IMR-90 (cell line): ENCODE data around the gene ZNF208. TPM values are rescaled to one million over a fixed set of nuclear protein-coding genes. Genes with fewer than 3 reads are reported as not detected.

Source experiments
- ATAC-seq: fragments of 200-7000 bp; cut with Tn5 transposase; 2 replicates; pipeline ENCODE4 v1.9.1; 2020; ENCODE audit warnings: low read depth, mild to moderate bottlenecking, moderate library complexity
- BruUV-seq: library from RNA; stranded (reverse); fragments of 400-500 nt; replicated peaks from 2 replicates; lab custom pipeline; 2021; lab: Mats Ljungman, UMichigan
- CTCF ChIA-PET: fragments of 300-600 bp; formaldehyde crosslinking; extraction: SDS; loops from one replicate; lab custom pipeline; 2021; ENCODE audit warnings: antibody characterized with exemption; lab: Yijun Ruan, JAX
- POLR2A ChIA-PET: fragments of 300-600 bp; sonication (Branson Sonifier 250); formaldehyde crosslinking; loops from one replicate; lab custom pipeline; 2022; ENCODE audit warnings: antibody characterized with exemption; ENCODE audit not compliant: unreplicated experiment; lab: Charles Lee
- DNase-seq: peaks from one replicate; pipeline ENCODE4 v3.0.0; 2013
- H2AFZ ChIP-seq: replicated peaks from 2 replicates; pipeline ENCODE3; 2013; ENCODE audit warnings: low read length, mild to moderate bottlenecking; ENCODE audit not compliant: poor library complexity
- H2AK5ac ChIP-seq: 2 replicates; pipeline ENCODE4 v1.6.1; 2013; ENCODE audit warnings: low read depth, low read length, inconsistent platforms
- H2AK9ac ChIP-seq: replicated peaks from 2 replicates; pipeline ENCODE3; 2013; ENCODE audit warnings: mild to moderate bottlenecking, low read depth, low read length, moderate library complexity; ENCODE audit not compliant: poor library complexity
- H2BK120ac ChIP-seq: 2 replicates; pipeline ENCODE4 v1.6.1; 2013; ENCODE audit warnings: low read depth, low read length, inconsistent platforms
- H2BK15ac ChIP-seq: 3 replicates; pipeline ENCODE4 v1.6.1; 2013; ENCODE audit warnings: low read depth, low read length, inconsistent platforms
- H2BK20ac ChIP-seq: 2 replicates; pipeline ENCODE4 v1.6.1; 2013; ENCODE audit warnings: low read depth, mild to moderate bottlenecking, inconsistent platforms, low read length, moderate library complexity
- H2BK5ac ChIP-seq: 2 replicates; pipeline ENCODE4 v1.6.1; 2013; ENCODE audit warnings: mild to moderate bottlenecking, low read depth, low read length, inconsistent platforms; ENCODE audit not compliant: poor library complexity, severe bottlenecking
- H3K14ac ChIP-seq: replicated peaks from 2 replicates; pipeline ENCODE4 v1.6.1; 2013; ENCODE audit warnings: low read depth, low read length, inconsistent platforms
- H3K18ac ChIP-seq: 2 replicates; pipeline ENCODE4 v1.6.1; 2013; ENCODE audit warnings: low read depth, low read length, control low read depth
- H3K23ac ChIP-seq: 2 replicates; pipeline ENCODE4 v1.6.1; 2013; ENCODE audit warnings: low read depth, low read length, inconsistent platforms
- H3K27ac ChIP-seq: 2 replicates; pipeline ENCODE4 v1.5.1; 2013; ENCODE audit warnings: mild to moderate bottlenecking, control low read depth, low read length; ENCODE audit not compliant: insufficient read depth
- H3K27me3 ChIP-seq: 2 replicates; pipeline ENCODE4 v1.6.1; 2013; ENCODE audit warnings: low read length; ENCODE audit not compliant: control insufficient read depth, insufficient read depth
- H3K36me3 ChIP-seq: 2 replicates; pipeline ENCODE4 v1.6.1; 2013; ENCODE audit warnings: low read length, mixed read lengths; ENCODE audit not compliant: control insufficient read depth, insufficient read depth
- H3K4ac ChIP-seq: 2 replicates; pipeline ENCODE4 v1.6.1; 2013; ENCODE audit warnings: low read depth, low read length, inconsistent platforms
- H3K4me1 ChIP-seq: 2 replicates; pipeline ENCODE4 v1.6.1; 2013; ENCODE audit warnings: low read length, mixed read lengths; ENCODE audit not compliant: control insufficient read depth, insufficient read depth
- H3K4me2 ChIP-seq: 2 replicates; pipeline ENCODE4 v1.6.1; 2013; ENCODE audit warnings: low read depth, mild to moderate bottlenecking, control low read depth, low read length, moderate library complexity
- H3K4me3 ChIP-seq: 2 replicates; pipeline ENCODE4 v1.5.1; 2013; ENCODE audit warnings: low read depth, mild to moderate bottlenecking, control low read depth, low read length, moderate library complexity; ENCODE audit not compliant: insufficient read depth
- H3K56ac ChIP-seq: 2 replicates; pipeline ENCODE4 v1.6.1; 2013; ENCODE audit warnings: low read length, inconsistent platforms; ENCODE audit not compliant: insufficient read depth; ENCODE audit errors: extremely low read depth
- H3K79me1 ChIP-seq, 2 experiments: 2 replicates each; pipeline ENCODE4 v1.6.1; 2013; ENCODE audit warnings: low read length in 2 of 2, inconsistent platforms in 1 of 2, low read depth in 1 of 2
- H3K9ac ChIP-seq: 2 replicates; pipeline ENCODE4 v1.6.1; 2013; ENCODE audit warnings: low read depth, low read length, control low read depth
- H3K9me1 ChIP-seq: 2 replicates; pipeline ENCODE4 v1.6.1; 2013; ENCODE audit warnings: low read length, inconsistent platforms; ENCODE audit not compliant: insufficient read depth
- H3K9me3 ChIP-seq: 2 replicates; pipeline ENCODE4 v1.6.1; 2013; ENCODE audit warnings: low read length; ENCODE audit not compliant: control insufficient read depth, insufficient read depth
- H4K20me1 ChIP-seq: 2 replicates; pipeline ENCODE4 v1.6.1; 2013; ENCODE audit warnings: low read length, inconsistent platforms; ENCODE audit not compliant: insufficient read depth
- H4K5ac ChIP-seq: 2 replicates; pipeline ENCODE4 v1.6.1; 2013; ENCODE audit warnings: mild to moderate bottlenecking, low read depth, low read length, control low read depth
- H4K8ac ChIP-seq, 2 experiments: 2 replicates each; pipeline ENCODE4 v1.6.1; 2013; ENCODE audit warnings: low read depth in 2 of 2, low read length in 2 of 2, control low read depth in 1 of 2, inconsistent platforms in 1 of 2
- H4K91ac ChIP-seq: 2 replicates; pipeline ENCODE4 v1.6.1; 2013; ENCODE audit warnings: low read depth, low read length, inconsistent platforms; ENCODE audit not compliant: insufficient read depth
- BHLHE40 ChIP-seq: fragments of 150-350 bp; IDR thresholded peaks from 2 replicates; pipeline ENCODE4 v1.6.1; 2016; ENCODE audit warnings: mild to moderate bottlenecking, low read depth, low read length
- CHD1 ChIP-seq: IDR thresholded peaks from 2 replicates; pipeline ENCODE4 v1.6.1; 2012; ENCODE audit warnings: low read depth, low read length, improper control_type of control experiment
- MAFK ChIP-seq: IDR thresholded peaks from 2 replicates; pipeline ENCODE4 v1.6.1; 2012; ENCODE audit warnings: low read depth, low read length, improper control_type of control experiment
- MAZ ChIP-seq: IDR thresholded peaks from 2 replicates; pipeline ENCODE4 v1.6.1; 2012; ENCODE audit warnings: low read depth, mild to moderate bottlenecking, low read length, improper control_type of control experiment, moderate library complexity, borderline replicate concordance
- RAD21 ChIP-seq: IDR thresholded peaks from 2 replicates; pipeline ENCODE4 v1.6.1; 2012; ENCODE audit warnings: low read length, improper control_type of control experiment
- RCOR1 ChIP-seq: IDR thresholded peaks from 2 replicates; pipeline ENCODE4 v1.6.1; 2012; ENCODE audit warnings: mild to moderate bottlenecking, low read length, improper control_type of control experiment; ENCODE audit not compliant: insufficient replicate concordance
- RFX5 ChIP-seq: IDR thresholded peaks from 2 replicates; pipeline ENCODE4 v1.8.0; 2012; ENCODE audit warnings: low read depth, mild to moderate bottlenecking, low read length, moderate library complexity
- SMC3 ChIP-seq: fragments of 150-350 bp; IDR thresholded peaks from 2 replicates; pipeline ENCODE4 v1.6.1; 2016; ENCODE audit warnings: low read depth, mild to moderate bottlenecking, antibody characterized with exemption, low read length, moderate library complexity
- WGBS, 2 experiments: methylation state at CpG; one replicate each; pipeline versions ENCODE4 v1.1.5 to v1.1.7; 2013; ENCODE audit warnings: missing lambda C conversion rate in 2 of 2; ENCODE audit not compliant: insufficient read length in 1 of 2; ENCODE audit errors: extremely low coverage in 2 of 2; 5-methylcytosine and 5-hydroxymethylcytosine counted together
- dilution Hi-C: fragments of 300-500 bp; cut with HindIII; formaldehyde crosslinking; loops from one replicate; pipeline ENCODE4 v1.14.3; 2018; ENCODE audit warnings: low sequenced_read_pairs; ENCODE audit not compliant: unreplicated experiment
- in situ Hi-C: fragments of 300-500 bp; cut with MboI; formaldehyde crosslinking; loops from 3 replicates; pipeline ENCODE4 v1.14.3; 2019; ENCODE audit warnings: low sequenced_read_pairs, inconsistent platforms, mixed read lengths
- intact Hi-C: fragments of 100-400 bp; cut with micrococcal nuclease; formaldehyde crosslinking; loops from 2 replicates; pipeline ENCODE4 v1.10.0; 2022
- polyA plus RNA-seq, 3 experiments: library from polyadenylated mRNA; depleted of rRNA; stranded (reverse); fragments of >200 nt; gene quantifications; 2 replicates each; pipeline ENCODE4 v1.2.3, GENCODE V29; 2012; ENCODE audit warnings: low replicate concordance in 1 of 3
- total RNA-seq: library from RNA; depleted of rRNA; stranded (reverse); fragments of >200 nt; gene quantifications from 2 replicates; pipeline ENCODE4 v1.2.3, GENCODE V29; 2012
- TF ChIP-seq, protein P1 (sequence below): conservative IDR thresholded peaks from 2 replicates; pipeline ENCODE4 v1.5.1; 2012; ENCODE audit warnings: mild to moderate bottlenecking, low read depth, low read length, improper control_type of control experiment
- TF ChIP-seq, protein P2 (sequence below): fragments of 150-350 bp; IDR thresholded peaks from 2 replicates; pipeline ENCODE4 v1.6.1; 2016; ENCODE audit warnings: low read depth, mild to moderate bottlenecking, low read length, moderate library complexity, borderline replicate concordance

Gene ZNF208
- total and polyA plus RNA-seq, 2 of the 4 experiments (the other 2 are of a cell fraction), result not detected

DNA sequence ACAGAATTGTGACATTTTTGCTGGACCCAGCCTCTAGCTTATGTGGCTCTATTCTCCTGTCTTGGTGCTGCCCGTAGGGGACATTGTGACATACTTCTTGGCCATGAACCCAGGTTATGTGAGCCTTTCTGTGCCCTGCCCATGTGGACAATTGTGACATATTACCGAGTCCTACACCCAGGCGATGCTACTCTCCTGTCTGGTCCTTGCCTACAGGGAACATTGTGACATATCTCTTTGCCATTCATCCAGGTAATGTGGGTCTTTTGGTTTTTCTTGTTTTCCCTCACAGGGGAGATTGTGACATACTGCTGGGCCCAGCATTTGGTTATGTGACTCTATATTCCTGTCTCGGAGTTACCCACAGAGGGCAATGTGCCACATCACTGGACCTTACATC lies 103.2 kb downstream of the ZNF208 start:
- H3K9ac ChIP-seq, result no peak overlapping the region
- H3K4ac ChIP-seq, result no peak overlapping the region
- no peak overlapping the region for H2BK20ac ChIP-seq
- H3K79me1 ChIP-seq, result no peaks in the 10 kb centered on the region
- H3K18ac ChIP-seq, result no peak overlapping the region
- H4K20me1 ChIP-seq, result no peaks in the 10 kb centered on the region
- no peaks in the 10 kb centered on the region for H3K4me1 ChIP-seq
- H3K4me3 ChIP-seq, result no peak overlapping the region
- no peak overlapping the region for H2BK120ac ChIP-seq
- no peak overlapping the region for H2AK5ac ChIP-seq
- no TSS peak for BruUV-seq
- no peak overlapping the region for H3K56ac ChIP-seq
- 30% methylated on average over 2 of the region's 4 CpGs; no CpG with 5 or more reads in 1 of the 2 experiments for WGBS, 2 experiments
- dilution Hi-C loops (no loop called here), in situ Hi-C loops (no loop called here), intact Hi-C loops (no loop called here)
- ChIA-PET CTCF (no interaction called here), POLR2A (no interaction called here)
- no peak overlapping the region for H3K27ac ChIP-seq
- DNase-seq, result no peak
- H3K36me3 ChIP-seq, result no peaks in the 10 kb centered on the region
- H3K14ac ChIP-seq, result no peak overlapping the region
- H2BK5ac ChIP-seq, result no peak overlapping the region
- H2BK15ac ChIP-seq, result no peak overlapping the region
- H3K27me3 ChIP-seq, result no peaks in the 10 kb centered on the region
- no peak overlapping the region for H3K23ac ChIP-seq
- no peak overlapping the region for H4K5ac ChIP-seq
- H4K91ac ChIP-seq, result no peak overlapping the region
- no peak overlapping the region for H2AFZ ChIP-seq
- ATAC-seq, result no peak
- no peak overlapping the region for H4K8ac ChIP-seq
- H3K4me2 ChIP-seq, result no peak overlapping the region
- peaks cover 33% of the 10 kb centered on the region for H3K9me3 ChIP-seq
- H3K9me1 ChIP-seq, result no peaks in the 10 kb centered on the region
- no peak overlapping the region for H2AK9ac ChIP-seq
- no peak for TF ChIP-seq BHLHE40
- TF ChIP-seq SMC3, result no peak
- TF ChIP-seq, protein P1, sequence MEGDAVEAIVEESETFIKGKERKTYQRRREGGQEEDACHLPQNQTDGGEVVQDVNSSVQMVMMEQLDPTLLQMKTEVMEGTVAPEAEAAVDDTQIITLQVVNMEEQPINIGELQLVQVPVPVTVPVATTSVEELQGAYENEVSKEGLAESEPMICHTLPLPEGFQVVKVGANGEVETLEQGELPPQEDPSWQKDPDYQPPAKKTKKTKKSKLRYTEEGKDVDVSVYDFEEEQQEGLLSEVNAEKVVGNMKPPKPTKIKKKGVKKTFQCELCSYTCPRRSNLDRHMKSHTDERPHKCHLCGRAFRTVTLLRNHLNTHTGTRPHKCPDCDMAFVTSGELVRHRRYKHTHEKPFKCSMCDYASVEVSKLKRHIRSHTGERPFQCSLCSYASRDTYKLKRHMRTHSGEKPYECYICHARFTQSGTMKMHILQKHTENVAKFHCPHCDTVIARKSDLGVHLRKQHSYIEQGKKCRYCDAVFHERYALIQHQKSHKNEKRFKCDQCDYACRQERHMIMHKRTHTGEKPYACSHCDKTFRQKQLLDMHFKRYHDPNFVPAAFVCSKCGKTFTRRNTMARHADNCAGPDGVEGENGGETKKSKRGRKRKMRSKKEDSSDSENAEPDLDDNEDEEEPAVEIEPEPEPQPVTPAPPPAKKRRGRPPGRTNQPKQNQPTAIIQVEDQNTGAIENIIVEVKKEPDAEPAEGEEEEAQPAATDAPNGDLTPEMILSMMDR, result no peak
- TF ChIP-seq MAFK, result no peak
- TF ChIP-seq MAZ, result no peak
- no peak for TF ChIP-seq RFX5
- TF ChIP-seq, protein P2, sequence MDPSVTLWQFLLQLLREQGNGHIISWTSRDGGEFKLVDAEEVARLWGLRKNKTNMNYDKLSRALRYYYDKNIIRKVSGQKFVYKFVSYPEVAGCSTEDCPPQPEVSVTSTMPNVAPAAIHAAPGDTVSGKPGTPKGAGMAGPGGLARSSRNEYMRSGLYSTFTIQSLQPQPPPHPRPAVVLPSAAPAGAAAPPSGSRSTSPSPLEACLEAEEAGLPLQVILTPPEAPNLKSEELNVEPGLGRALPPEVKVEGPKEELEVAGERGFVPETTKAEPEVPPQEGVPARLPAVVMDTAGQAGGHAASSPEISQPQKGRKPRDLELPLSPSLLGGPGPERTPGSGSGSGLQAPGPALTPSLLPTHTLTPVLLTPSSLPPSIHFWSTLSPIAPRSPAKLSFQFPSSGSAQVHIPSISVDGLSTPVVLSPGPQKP, result no peak
- no peak for TF ChIP-seq CHD1
- no peak for TF ChIP-seq RCOR1
- TF ChIP-seq RAD21, result no peak
